SKM-1 (cell line): ENCODE results near the gene ZNF483.
"Not testable (repeated sequence)": the region's sequence is repeated elsewhere in the genome, so short reads cannot be mapped to it uniquely, and the experiment has no call there.

ENCODE experiments used
- DNase-seq: peaks from one replicate; lab custom pipeline; 2025; ENCODE audit not compliant: unreplicated experiment; lab: John Stamatoyannopoulos, UW

ZNF483 gene

DNA sequence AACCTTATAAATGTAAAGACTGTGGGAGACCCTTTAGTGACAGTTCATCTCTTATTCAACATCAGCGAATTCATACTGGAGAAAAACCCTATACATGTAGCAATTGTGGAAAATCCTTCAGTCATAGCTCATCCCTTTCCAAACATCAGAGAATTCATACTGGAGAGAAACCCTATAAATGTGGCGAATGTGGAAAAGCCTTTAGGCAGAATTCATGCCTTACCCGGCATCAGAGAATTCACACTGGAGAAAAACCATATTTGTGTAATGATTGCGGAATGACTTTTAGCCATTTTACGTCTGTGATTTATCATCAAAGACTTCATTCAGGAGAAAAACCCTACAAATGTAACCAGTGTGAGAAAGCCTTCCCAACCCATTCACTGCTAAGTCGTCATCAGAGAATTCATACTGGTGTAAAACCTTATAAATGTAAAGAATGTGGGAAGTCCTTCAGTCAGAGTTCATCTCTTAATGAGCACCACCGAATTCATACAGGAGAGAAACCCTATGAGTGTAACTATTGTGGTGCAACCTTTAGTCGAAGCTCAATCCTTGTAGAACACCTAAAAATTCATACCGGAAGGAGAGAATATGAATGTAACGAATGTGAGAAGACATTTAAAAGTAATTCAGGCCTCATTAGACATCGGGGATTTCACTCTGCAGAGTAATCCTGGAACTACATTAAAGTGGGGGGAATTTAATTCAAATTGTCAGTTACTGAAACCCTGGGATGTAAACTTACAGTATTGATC, 17.7 kb downstream of the ZNF483 start:
- no peak for DNase-seq

- DNase-seq: no peak
Measured at GRCh38 chr9:111548623-111549022, 23.6 kb downstream of the ZNF483 start.

GRCh38 chr9:111555425-111555824, 30.4 kb downstream of the ZNF483 start:
- not testable (repeated sequence) for DNase-seq

- no peak for DNase-seq
Measured at GRCh38 chr9:111559000-111559610, 34.1 kb downstream of the ZNF483 start.

DNA sequence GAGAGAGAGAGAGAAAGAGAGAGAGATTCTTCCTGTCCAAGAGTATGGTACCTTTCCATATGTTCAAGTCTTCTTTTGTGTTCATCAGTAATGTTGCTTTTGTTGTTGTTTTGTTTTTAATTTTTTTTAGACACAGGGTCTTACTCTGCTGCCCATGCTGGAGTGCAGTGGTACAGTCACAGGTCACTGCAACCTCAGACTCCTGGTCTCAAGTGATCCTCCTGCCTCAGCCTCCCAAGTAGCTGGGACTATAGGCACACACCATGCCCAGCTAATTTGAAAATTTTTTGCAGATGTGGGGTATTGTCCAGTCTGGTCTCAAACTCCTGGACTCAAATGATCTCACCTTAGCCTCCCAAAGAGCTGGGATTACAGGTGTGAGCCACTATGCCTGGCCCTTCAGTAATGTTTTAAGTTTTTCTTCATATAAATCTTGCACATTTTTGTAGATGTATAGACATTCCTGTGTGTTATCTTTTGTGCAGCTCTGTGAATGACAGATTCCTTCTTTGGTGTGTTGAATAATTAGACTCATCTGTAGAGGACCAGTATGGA, 36.3 kb downstream of the ZNF483 start:
- DNase-seq: no peak

DNA sequence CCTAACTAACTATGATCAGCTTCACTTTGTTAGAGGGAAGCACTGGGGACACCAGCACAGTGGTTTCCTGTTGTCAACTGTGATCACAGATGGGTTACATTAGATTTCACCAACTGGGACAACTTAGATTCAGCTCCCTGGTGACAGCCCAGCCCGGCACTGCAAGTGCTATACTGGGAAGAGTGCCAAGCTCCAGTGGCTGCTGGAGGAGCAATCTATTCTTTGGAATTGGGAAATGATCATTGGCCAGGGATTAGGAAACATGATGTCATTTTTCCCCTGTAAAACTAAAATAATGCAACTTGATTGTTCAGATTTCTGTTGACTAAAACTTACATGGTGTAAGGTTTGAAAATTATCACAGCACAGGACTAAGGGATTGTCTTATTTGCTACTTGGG, 41.3 kb downstream of the ZNF483 start:
- DNase-seq: no peak

DNA sequence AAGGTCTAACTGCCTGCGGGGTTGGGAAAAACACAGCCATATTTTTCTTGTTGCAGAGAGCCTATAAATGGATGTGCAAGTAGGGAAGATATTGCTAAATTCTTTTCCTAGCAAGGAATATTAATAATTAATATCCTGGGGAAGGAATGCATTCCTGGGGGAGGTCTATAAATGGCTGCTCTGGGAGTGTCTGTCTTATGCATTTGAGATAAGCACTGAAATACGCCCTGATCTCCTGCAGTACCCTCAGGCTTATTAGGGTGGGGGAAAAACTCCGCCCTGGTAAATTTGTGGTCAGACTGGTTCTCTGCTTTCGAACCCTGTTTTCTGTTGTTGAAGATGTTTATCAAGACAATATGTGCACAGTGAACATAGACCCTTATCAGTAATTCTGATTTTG, 43.1 kb downstream of the ZNF483 start:
- DNase-seq: not testable (repeated sequence)

DNA sequence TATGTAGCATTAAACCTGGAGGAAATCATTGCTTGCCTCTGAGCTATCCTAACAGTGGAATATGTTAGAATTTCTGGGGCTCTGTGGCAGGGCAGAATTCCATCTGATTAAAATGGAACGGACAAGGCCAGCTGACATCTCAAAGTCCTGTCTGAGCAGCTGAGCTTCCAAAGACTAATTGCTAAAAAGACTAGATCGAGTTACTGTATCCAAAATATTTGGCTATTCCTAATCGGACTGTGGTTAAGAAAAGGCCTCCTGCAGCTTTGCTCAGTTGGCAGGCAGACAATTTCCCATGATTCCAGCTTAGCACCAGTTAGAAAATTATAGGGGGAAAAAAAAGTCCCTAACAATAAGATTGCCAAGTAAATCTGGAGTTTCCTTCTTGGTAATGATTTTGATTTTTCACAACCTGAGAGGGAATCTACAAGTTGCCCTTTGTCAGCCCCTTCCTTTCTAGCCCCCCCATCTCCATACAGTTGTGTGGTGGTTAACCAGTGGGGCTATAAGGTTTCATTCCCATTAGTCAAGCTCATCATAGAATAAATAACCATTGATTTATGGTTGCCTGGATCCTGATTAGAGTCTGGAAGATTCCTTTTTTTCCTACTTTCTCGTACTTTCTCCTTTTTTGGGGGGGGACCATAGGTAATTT, 48.1 kb downstream of the ZNF483 start:
- DNase-seq: no peak

DNA sequence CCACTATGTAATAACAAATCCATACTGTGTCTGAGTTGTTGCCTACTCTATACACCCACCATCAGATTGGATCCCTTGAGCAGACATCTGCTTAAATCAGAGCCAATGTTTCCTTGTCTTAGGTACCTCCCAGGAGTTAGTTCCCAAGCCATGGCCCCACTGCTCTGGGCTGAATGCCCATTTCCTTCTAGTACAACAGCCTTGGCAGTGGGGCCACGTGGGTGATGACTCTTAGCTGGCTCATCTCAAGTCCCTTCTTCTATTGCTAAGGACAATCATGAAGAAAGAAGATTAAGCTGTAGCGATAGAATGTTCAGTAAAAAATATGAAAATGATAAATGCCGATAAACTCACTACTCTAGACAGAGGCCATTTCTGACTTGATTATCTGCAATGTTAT, 57.9 kb downstream of the ZNF483 start:
- DNase-seq: no peak

GRCh38 chr9:111586378-111586777, 61.4 kb downstream of the ZNF483 start:
- DNase-seq: no peak

DNA sequence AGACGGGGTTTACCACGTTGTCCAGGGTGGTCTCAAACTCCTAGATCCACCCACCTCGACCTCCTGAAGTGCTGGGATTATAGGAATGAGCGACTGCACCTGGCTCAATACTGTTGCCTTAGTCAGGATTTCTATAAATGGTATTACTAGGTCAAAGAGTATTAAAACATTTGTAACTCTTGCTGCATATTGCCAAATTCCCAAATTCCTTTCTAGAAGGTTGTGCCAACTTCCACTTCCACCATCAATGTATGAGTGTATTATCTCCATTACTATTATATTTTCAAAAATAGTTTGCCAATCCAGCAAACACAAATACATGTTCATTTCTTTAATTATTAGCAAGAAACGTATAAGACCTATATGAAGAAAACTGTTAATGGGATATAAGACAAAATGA, 63.9 kb downstream of the ZNF483 start:
- DNase-seq: no peak

DNA sequence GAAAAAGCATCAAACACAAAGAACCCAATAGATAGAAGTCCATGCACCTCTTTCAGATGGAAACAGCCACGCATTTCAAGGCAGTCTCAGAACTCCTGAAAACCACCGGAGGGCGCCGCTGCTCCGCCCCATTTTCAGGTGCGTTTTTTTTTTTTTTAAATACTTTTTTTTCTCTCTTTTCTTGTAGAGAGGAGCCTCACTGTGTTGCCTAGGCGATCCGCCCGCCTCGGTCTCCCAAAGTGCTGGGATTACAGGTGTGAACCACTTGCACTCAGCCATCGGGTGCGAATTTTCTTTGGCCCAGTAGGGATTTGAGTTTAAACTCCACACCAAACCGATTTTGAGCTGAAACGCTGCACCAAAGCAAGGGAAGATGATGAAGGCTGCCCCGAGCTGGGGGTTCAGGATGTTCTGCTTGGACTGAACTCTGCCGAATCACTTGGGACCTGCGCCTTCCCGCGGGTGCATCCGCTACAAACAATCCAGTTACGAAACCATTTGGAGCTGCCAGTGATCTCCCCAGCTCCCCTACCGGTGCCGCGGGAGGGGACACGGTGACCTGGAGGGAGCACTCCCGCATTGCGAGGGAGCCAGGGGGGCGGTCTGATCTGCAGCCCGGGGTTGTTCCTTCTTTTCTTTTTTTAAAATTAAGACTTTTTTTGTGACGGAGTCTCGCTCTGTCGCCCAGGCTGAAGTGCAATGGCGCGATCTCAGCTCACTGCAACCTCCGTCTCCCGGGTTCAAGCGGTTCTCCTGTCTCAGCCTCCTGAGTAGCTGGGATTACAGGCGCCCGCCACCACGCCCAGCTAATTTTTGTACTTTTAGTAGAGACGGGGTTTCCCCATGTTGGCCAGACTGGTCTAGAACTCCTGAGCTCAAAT, 73.1 kb downstream of the ZNF483 start:
- no peak for DNase-seq

GRCh38 chr9:111598733-111599091, 73.7 kb downstream of the ZNF483 start:
- DNase-seq: no peak

DNA sequence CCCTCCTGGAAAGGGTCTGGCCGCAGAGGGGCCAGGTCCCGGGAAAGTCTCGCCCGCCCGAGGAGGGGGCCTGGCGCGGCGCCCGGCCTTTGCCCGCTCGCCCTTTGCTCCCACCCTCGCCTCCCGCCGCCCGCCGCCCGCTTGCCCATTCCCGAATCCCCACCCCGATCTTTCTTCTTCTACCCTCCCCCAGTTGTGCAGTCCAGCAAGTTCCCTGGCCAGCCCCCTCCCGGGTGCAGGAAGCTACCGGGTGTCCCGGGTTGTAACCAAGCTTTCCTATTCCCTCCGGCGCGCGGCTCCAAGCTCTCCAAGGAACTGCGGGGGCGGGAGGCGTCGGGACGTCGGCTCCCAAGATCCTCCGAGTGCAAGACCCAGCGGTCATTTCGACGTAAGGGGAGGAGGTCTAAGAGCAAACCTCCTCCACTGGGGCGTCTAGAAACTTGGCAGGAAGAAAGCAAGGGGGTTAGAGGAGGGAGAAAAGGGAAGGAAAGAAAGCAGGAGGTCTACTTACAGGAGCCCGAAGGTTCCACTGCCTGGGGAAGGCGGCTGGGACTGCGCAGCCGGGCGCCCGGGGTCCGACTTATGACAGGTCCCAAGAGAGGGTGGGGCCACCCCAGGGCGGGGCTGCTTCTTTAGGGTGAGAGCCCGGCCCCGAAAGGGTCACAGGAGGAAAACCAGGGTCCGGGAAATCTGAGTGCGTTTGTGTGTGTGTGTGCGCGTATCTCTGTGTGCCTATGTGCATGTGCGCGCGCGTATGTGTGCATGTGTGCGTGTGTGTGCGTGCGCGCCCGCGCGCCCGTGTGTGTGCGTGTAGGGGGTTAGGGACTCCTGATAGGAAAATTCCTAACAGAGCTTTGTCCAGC, 74.3 kb downstream of the ZNF483 start, which contains the start of gene PTGR1:
TSS of gene PTGR1 (minus strand) at position 556 of the 863 bp plus-strand sequence. CDS start 2,225 bp downstream, outside the sequence.
- no peak for DNase-seq

GRCh38 chr9:111599955-111600343, 75.0 kb downstream of the ZNF483 start:
- DNase-seq: no peak

DNA sequence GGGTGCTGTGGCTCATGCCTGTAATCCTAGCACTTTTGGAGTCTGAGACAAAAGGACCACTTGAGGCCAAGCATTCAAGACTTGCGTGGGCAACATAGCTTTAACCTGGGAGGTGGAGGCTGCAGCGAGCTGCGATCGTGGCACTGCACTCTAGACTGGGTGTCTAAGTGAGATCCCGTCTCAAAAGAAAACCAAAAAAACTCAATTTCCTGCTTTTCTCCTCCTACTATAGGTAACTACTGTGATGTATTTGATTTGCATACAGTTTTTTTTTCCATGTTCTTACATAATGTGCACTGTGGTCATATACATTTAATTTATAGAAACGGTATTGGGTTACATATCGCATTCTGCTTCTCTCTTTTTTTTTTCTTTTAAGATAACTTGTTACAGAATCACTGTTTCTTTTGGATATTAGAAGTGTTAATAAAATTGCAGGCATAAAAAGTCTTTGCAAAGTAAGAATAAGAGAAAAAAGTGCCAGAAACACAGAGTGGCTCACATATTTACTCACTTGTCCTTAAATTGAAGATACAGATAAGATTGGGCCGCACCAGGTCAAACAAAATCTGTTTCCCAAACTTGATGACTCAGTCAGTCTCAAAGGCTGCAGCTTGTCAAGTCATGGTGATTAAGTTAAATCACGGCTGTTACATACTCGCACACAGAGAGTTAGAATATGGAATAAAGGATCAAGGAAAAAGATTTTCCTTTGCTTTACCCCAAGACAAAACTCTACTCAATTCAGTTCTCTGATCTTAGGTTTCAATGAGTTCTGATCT, 76.4 kb downstream of the ZNF483 start:
- no peak for DNase-seq

GRCh38 chr9:111603041-111603440, 78.1 kb downstream of the ZNF483 start:
- no peak for DNase-seq

DNA sequence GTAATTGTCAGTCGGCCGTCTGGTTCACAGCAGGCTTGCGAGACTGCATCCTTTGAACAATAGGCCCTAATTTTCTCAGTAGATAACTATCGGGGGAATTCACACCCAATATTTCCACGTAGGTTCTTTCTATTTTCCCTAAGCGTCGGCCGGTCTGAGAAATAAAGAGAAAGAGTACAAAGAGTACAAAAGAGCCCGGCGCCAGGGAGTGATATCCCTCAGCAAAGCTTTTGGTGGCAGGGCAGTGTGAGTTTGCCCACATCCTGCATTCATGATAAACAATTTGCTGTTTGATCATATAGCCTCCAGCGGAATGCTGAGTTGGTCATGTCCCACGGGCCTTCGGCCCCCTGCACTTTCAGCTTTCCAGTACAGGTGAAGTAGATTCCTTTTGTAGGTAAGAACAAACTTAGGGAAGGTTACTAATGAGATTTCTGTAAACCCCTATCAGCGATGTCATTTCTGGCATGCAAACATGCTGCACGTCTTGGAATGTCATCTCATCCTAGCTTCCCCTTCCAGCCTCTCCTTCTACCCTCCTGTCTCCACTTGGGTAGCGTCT, 79.2 kb downstream of the ZNF483 start:
- DNase-seq: no peak

DNA sequence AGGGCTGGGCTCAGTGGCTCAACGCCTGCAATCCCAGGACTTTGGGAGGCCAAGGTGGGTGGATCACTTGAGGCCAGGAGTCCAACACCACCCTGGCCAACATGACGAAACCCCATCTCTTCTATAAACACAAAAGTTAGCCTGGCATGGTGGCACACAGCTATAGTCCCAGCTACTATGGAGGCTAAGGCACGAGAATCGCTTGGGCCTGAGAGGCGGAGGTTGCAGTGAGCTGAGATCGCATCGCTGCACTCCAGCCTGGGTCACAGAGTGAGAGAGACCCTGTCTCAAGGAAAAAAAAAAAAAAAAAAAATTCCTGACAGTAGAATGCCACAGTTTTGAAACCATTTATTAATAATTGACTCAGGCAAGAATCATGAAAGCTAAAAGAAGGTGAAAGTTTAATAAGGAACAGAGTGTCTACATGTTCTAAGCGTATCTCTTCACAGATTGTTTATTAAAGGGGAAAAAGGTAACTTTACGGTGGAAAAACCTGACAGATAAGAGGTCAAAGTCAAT, 80.1 kb downstream of the ZNF483 start:
- no peak for DNase-seq
